Astrocyte of the cerebellum (primary cell): ENCODE measurements around the gene ZDHHC3.

Experiments used
- DNase-seq: peaks from one replicate; pipeline ENCODE4 v3.0.0-alpha.2; 2011; ENCODE audit warnings: low read depth
- H3K4me3 ChIP-seq: 2 replicates; pipeline ENCODE4 v1.5.1; 2011; ENCODE audit warnings: mild to moderate bottlenecking, low read depth, low read length, moderate library complexity
- in situ Hi-C: cut with HindIII; loops from 2 replicates; pipeline ENCODE4 v1.10.0; 2017; ENCODE audit warnings: low sequenced_read_pairs
- TF ChIP-seq, protein P1 (sequence below): IDR thresholded peaks from 2 replicates; pipeline ENCODE4 v1.5.1; 2012; ENCODE audit warnings: low read length, low read depth, moderate library complexity, mild to moderate bottlenecking; ENCODE audit errors: missing control alignments

The ZDHHC3 gene

GRCh38 chr3:44880284-44880683, 95.7 kb downstream of the ZDHHC3 start:
- no peak overlapping the region for H3K4me3 ChIP-seq
- TF ChIP-seq, protein P1, sequence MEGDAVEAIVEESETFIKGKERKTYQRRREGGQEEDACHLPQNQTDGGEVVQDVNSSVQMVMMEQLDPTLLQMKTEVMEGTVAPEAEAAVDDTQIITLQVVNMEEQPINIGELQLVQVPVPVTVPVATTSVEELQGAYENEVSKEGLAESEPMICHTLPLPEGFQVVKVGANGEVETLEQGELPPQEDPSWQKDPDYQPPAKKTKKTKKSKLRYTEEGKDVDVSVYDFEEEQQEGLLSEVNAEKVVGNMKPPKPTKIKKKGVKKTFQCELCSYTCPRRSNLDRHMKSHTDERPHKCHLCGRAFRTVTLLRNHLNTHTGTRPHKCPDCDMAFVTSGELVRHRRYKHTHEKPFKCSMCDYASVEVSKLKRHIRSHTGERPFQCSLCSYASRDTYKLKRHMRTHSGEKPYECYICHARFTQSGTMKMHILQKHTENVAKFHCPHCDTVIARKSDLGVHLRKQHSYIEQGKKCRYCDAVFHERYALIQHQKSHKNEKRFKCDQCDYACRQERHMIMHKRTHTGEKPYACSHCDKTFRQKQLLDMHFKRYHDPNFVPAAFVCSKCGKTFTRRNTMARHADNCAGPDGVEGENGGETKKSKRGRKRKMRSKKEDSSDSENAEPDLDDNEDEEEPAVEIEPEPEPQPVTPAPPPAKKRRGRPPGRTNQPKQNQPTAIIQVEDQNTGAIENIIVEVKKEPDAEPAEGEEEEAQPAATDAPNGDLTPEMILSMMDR: no peak
- in situ Hi-C loops: loop anchor here (5.0 kb wide), 1 partner anchor 68 kb away; no protein-coding TSS in a partner anchor
- DNase-seq: no peak

DNA sequence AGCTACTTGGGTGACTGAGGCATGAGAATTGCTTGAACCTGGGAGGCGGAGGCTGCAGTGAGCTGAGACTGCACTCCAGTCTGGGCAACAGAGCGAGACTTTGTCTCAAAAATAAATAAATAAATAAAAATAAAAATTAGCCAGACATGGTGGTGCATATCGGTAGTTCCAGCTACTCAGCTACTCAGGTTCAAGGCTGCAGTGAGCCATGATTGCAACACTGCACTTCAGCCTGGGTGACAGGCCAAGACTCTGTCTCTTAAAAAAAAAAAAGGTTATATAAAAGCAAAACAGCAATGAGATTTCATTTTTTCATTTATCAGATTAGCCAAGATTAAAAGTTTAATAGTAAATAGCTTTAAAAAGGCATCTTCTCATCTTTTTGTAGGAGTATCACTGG, 98.6 kb downstream of the ZDHHC3 start:
- no peak for DNase-seq
- no peak overlapping the region for H3K4me3 ChIP-seq
- in situ Hi-C loops: no loop called here
- TF ChIP-seq, protein P1: no peak

- DNase-seq: no peak
- in situ Hi-C loops: no loop called here
- TF ChIP-seq, protein P1: no peak
- no peak overlapping the region for H3K4me3 ChIP-seq
These were observed 100.4 kb downstream of the ZDHHC3 start for GRCh38 chr3:44875596-44875995.
